ENCODE data around the gene MAG. TPM values are rescaled to one million over a fixed set of nuclear protein-coding genes. Genes with fewer than 3 reads are reported as not detected.
"Not testable (repeated sequence)": the region's sequence is repeated elsewhere in the genome, so short reads cannot be mapped to it uniquely, and the experiment has no call there.

MAG gene
- polyA plus RNA-seq, 4 donors, result 3.0 to 11.2 (median 6.2) TPM

GRCh38 chr19:35355791-35356460 lies 64.0 kb downstream of the MAG start:
- DNase-seq (ENCODE audit: low read depth in 4 of 4, low spot score in 3 of 4), result no peak

- DNase-seq (ENCODE audit: low read depth in 4 of 4, low spot score in 3 of 4), result no peak
Observed at GRCh38 chr19:35357867-35358573, 66.1 kb downstream of the MAG start, which contains the start of gene FFAR3. TSS of gene FFAR3 (plus strand) at chr19:35358460. CDS start at chr19:35358891, 431 bp downstream.

GRCh38 chr19:35358834-35359233 lies 66.9 kb downstream of the MAG start:
- not testable (repeated sequence) for DNase-seq (ENCODE audit: low read depth in 4 of 4, low spot score in 3 of 4)

GRCh38 chr19:35359395-35359794 lies 67.4 kb downstream of the MAG start:
- not testable (repeated sequence) for DNase-seq (ENCODE audit: low read depth in 4 of 4, low spot score in 3 of 4)

- DNase-seq (ENCODE audit: low read depth in 4 of 4, low spot score in 3 of 4), result not testable (repeated sequence)
Observed at GRCh38 chr19:35360081-35360480, 68.1 kb downstream of the MAG start.

GRCh38 chr19:35360880-35361420 lies 69.0 kb downstream of the MAG start:
- DNase-seq (ENCODE audit: low read depth in 4 of 4, low spot score in 3 of 4), result no peak

GRCh38 chr19:35362261-35363000 lies 70.5 kb downstream of the MAG start:
- DNase-seq (ENCODE audit: low read depth in 4 of 4, low spot score in 3 of 4), result no peak

- DNase-seq (ENCODE audit: low read depth in 4 of 4, low spot score in 3 of 4), result no peak
Observed at GRCh38 chr19:35363001-35363590, 71.1 kb downstream of the MAG start.

Other genes with a start within 250 kb of the MAG start
- gene FXYD3, start 176.3 kb upstream of the MAG start, polyA plus RNA-seq (ENCODE audit: insufficient read length in 4 of 4), result 10 to 100 TPM in 3 of 4 donors, under 1 TPM in 1; 0.48 to 35.2 (median 22.5) TPM
- 10 to 100 TPM in 1 of 4 donors, 1 to 10 TPM in 3; 2.7 to 14.3 (median 3.5) TPM for gene LGI4, start 157.1 kb upstream of the MAG start, polyA plus RNA-seq (ENCODE audit: insufficient read length in 4 of 4)
- 10 to 100 TPM; 22.3 to 73.8 (median 27.2) TPM for gene FXYD1, start 153.3 kb upstream of the MAG start, polyA plus RNA-seq (ENCODE audit: insufficient read length in 4 of 4)
- gene FXYD7, start 148.9 kb upstream of the MAG start, polyA plus RNA-seq (ENCODE audit: insufficient read length in 4 of 4), result 1 to 10 TPM in 3 of 4 donors, under 1 TPM in 1; 0.82 to 6.6 (median 1.3) TPM
- gene FXYD5, start 137.4 kb upstream of the MAG start, polyA plus RNA-seq (ENCODE audit: insufficient read length in 4 of 4), result 10 to 100 TPM; 13.2 to 33.5 (median 27.9) TPM
- gene FAM187B, start 63.4 kb upstream of the MAG start, polyA plus RNA-seq (ENCODE audit: insufficient read length in 4 of 4), result not detected
- 10 to 100 TPM in 3 of 4 donors, 1 to 10 TPM in 1; 7.9 to 66.3 (median 47.9) TPM for gene LSR, start 43.2 kb upstream of the MAG start, polyA plus RNA-seq (ENCODE audit: insufficient read length in 4 of 4)
- 100 to 1,000 TPM; 152 to 195 (median 169) TPM for gene USF2, start 23.2 kb upstream of the MAG start, polyA plus RNA-seq (ENCODE audit: insufficient read length in 4 of 4)
- gene HAMP, start 9.6 kb upstream of the MAG start, polyA plus RNA-seq (ENCODE audit: insufficient read length in 4 of 4), result under 1 TPM; 0.23 to 0.90 (median 0.42) TPM
- 10 to 100 TPM in 3 of 4 donors, 1 to 10 TPM in 1; 7.5 to 43.9 (median 29.6) TPM for gene CD22, start 37.0 kb downstream of the MAG start, polyA plus RNA-seq (ENCODE audit: insufficient read length in 4 of 4)
- gene FFAR1, start 55.7 kb downstream of the MAG start, polyA plus RNA-seq (ENCODE audit: insufficient read length in 4 of 4), result under 1 TPM; 0.29 to 0.61 (median 0.41) TPM
- under 1 TPM in 3 of 4 donors, not detected in 1; 0.16 to 0.71 (median 0.17) TPM for gene FFAR3, start 66.3 kb downstream of the MAG start, polyA plus RNA-seq (ENCODE audit: insufficient read length in 4 of 4)
- gene GPR42, start 78.9 kb downstream of the MAG start, polyA plus RNA-seq (ENCODE audit: insufficient read length in 4 of 4), result under 1 TPM in 1 of 4 donors, not detected in 3; 0.33 TPM
- gene FFAR2, start 156.1 kb downstream of the MAG start, polyA plus RNA-seq (ENCODE audit: insufficient read length in 4 of 4), result 1 to 10 TPM in 1 of 4 donors, under 1 TPM in 3; 0.19 to 1.4 (median 0.47) TPM
- gene KRTDAP, start 198.3 kb downstream of the MAG start, polyA plus RNA-seq (ENCODE audit: insufficient read length in 4 of 4), result 1 to 10 TPM in 1 of 4 donors, under 1 TPM in 3; 0.36 to 1.9 (median 0.59) TPM
- gene DMKN, start 221.5 kb downstream of the MAG start, polyA plus RNA-seq (ENCODE audit: insufficient read length in 4 of 4), result 100 to 1,000 TPM in 1 of 4 donors, 10 to 100 TPM in 3; 59.7 to 123 (median 83.8) TPM
- under 1 TPM in 1 of 4 donors, not detected in 3; 0.11 TPM for gene SBSN, start 236.2 kb downstream of the MAG start, polyA plus RNA-seq (ENCODE audit: insufficient read length in 4 of 4)
- not detected for gene GAPDHS, start 241.3 kb downstream of the MAG start, polyA plus RNA-seq (ENCODE audit: insufficient read length in 4 of 4)